ENCODE data around the gene ACOT7.
"Not testable (repeated sequence)": the region's sequence is repeated elsewhere in the genome, so short reads cannot be mapped to it uniquely, and the experiment has no call there.

The ACOT7 gene

DNA sequence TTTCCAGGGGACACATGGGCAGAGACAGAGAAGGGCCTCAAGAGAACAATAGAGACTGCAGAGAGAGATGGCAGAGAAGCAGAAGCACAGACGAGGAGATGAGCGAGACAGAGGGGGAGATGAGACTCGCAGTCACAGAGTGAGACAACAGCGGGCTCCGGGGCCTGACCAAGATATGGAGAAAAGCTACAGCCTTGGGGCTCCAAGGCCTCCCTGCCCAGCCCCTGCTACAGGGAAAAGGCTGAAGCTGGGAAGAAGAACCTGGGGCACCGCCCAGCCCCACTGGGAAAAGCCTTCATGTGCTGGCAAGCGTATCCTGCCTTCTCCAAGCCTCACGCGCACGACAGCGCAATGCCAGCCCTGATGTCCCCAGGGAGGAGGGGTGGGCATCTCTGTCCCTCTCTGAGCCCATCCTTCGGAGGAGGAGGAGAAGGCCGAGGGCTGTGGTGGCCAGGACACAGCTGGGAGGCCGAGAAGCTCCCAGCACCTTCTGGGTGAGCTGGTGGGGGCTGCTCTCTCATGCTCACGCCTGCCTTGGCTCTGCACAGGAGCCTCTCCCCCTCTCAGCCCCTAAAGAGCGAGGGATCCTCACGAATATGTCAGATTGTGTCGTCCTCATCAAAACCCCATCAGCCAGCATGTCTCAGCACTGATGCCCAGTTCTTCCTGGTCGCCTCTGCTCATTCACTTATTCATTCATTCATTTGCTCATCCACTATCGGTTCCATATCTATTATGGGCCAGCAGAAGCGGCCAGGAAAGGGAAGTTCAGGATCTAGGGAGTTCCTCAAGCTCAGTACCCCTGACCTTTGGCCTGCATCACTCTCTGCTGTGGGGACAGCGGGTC lies 56.6 kb downstream of the ACOT7 start:
- DNase-seq: no peak

DNA sequence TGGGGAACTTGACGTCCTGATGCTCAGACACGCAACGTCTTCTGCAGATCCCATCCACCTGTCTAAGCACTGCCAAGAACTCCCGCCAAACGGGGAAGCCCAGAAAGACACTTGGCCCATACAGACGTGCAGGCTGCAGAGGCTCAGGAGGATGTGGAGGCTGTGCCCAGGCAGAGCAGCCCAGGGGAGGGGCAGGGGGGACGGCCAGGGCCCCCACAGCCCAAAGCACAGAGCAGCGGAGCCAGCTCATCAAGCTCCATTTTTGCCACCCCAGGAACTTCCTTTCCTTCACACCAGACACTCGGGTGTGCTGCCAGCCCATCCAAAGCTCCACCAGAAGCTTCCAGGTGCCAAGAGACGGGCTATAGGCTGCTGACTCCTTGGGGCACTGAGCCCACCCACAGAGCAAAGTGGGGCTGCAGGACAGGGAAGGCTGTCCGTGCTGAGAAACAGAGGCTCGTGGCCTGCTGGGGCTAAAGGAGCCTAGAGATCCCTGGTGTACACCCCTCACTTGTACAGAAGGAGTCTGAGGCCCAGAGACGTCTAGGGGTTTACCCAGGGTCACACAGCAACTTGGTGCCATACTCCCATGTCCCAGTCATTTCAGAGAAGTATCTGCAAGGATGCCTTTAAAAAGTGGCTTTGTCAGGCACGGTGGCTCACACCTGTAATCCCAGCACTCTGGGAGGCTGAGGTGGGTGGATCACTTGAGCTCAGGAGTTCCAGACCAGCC lies 59.1 kb downstream of the ACOT7 start:
- DNase-seq: no peak

DNA sequence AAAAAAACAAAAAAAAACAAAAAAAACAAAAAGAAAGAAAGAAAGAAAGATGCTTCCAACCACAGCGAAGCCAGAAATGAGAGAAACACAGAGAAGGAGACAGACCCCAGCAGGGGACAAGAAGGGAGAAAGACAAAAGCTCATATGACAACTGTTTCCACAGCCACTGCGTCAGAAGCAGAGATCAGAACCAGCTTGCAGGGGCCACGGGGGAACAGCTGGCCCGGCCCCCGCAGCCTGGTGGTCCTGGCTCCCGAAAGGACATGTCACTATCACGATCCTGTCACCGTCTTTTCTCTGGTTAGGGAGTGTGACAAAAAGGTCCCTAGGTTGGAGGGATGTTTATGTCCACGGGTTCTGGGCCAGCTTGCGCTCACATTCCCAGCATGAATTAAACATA lies 60.7 kb downstream of the ACOT7 start:
- no peak for DNase-seq

DNA sequence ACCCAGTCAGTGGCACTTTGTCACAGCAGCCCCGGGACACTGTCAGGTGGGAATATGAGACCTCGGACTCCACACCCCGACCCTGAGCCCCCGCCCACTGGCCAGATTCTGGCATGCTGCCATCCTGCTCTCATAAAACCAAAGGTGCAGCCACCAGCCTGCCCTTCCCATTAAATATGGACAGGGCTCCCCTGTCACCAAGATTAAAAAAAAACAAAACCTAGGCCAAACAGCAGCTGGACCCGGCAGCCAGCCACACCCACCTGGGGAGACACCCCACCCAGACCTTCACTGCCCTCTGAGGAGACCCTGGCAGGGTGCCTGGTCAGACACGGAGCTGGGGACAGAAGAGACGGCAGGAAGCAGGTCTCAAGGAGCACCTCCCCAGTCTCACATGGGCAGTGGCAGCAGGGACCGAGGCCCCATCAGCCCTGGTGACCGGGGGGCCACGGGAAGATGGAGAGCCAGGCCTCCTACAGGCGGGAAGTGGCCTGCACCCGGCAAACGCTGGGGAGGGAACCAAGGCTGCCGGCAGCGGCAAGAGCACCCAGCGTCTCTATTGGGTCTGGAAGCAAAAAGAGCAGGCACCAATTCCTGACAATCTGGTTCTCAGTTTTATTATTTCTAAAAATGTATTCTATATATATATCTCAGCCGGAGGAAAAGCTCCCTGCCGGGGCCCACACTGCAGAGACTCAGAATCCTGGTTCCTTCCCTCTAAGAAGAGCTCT lies 61.9 kb downstream of the ACOT7 start:
- DNase-seq: no peak

DNA sequence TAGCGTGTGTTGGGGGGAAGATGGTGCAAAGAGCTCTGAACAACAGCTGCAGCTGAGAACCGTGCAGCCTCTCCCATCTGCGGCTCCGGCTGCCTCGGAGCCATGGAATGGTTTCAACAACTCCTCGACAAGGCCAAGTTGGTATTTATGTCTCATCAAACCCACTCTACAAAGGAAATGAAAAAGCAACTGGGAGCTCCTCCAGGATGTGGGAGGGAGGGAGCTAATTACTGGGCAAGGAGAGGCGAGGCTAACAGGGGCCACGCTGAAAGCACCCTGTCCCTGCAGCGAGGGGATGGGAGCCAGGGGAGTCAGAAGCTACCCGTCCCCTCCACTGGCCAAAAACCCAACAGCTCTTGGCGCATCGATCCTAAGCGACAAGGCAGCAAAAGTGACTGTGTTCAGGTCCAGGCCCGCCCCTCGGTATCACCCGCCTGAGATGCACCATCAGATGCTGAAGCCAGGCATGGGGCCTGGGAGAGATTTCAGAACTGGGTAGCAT lies 63.1 kb downstream of the ACOT7 start:
- no peak for DNase-seq

DNA sequence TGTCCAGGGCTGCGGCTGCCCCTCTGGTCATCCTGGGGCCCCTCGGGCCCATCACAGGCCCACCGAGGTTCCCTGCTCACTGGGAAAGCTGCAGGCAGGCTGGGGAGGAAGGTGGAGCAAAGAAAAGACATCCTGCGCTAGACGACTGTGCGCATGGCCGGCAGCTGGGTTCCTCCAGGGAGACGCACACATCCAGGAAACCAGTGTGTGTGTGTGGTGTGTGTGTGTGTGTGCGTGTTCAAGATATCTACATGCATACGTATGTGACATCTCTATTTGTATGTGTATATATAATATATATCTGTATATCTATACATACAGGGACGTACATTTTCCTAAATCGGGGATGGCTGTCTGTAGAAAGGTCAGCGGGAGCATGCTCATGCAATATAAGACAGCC lies 63.7 kb downstream of the ACOT7 start:
- no peak for DNase-seq

DNA sequence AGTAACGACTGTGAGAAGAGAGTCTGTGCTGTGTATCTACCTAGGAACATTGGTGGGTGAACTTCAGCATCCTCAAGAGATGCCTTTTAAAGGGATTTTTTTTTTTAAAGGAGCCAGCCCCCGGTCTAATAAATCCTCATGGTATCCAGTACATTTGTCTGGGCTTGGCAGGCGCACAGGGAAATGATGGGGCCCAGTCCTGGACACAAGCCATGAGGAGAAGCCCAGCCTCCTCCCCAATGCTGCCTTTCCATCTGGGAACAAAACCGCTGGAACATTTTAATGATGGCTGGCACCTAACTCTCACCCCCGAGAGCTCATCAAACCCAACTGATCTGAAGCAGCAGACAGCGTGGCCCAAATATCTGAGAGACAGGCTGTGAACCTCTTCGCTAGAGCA lies 64.2 kb downstream of the ACOT7 start:
- no peak for DNase-seq

DNA sequence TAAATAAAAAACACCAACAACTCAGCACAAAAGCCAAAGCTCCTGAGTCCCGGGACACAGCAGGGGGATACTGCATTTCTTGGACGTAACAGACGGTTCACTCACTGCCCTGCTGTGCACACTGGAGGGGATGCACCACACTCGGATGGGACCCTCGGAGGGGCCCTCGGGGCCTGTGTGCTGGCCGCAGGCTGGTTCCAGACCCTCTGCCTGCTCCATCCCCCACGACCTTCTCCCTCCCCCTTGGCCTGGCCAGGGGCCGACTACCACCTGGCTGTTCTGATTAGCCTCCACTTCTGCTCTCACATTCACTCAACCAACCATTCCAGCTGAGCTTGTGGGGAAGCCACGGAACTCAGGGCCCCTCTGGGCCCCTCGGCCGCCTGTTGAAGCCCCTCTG lies 64.9 kb downstream of the ACOT7 start:
- no peak for DNase-seq

DNA sequence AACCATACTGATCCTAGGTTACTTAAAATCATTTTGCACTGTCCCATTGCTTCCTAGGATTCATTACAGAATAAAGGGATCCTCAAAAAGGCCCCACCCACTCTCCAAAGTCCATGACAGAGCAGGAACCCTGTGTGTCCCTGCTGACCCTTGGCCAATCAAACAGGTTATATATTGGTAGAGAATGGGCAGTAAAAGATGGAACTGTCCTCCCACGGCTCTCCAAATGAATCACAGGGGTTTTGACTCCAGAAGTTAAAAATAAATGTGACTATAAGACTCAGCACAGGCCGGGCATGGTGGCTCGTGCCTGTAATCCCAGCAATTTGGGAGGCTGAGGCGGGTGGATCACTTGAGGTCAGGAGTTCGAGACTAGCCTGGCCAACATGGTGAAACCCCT lies 65.5 kb downstream of the ACOT7 start:
- no peak for DNase-seq

DNA sequence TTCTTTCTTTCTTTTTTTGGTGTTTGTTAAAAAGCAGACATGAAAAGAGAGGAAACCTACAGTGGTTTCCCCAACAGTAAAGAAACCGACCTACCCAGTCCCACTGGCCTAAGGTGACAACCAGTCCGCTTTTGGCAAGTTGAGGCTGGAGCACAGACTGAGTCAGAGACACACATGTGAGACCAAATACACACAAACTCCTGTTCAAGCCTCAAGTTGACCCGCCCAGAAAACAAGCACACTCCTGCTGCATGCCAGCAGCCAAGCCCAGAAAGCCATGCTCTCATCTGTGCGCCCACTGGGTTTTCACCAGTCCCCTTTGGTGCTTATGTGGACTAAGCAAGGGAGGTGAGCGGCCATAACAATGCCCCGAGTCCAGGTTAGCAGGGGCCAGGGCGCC lies 68.1 kb downstream of the ACOT7 start:
- no peak for DNase-seq

DNA sequence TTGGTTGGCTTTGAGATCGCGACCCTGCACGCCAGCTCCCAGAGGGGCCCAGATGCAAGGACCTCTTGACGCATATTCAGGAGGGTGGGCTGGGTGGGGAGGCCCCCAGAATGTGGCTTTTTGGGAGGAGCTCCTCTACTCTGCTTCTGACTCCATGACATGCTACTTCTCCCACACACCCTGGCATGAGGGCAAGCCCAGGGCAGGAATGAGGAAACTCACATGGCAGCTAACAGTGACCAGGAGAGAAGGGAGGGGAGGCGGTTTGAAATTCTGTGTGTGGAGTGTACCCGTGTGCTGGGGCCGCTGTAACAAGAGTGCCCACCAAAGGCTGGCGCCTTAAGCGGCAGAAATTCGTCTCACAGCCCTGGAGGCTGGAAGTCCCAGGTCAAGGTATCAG lies 71.4 kb downstream of the ACOT7 start:
- DNase-seq: no peak

DNA sequence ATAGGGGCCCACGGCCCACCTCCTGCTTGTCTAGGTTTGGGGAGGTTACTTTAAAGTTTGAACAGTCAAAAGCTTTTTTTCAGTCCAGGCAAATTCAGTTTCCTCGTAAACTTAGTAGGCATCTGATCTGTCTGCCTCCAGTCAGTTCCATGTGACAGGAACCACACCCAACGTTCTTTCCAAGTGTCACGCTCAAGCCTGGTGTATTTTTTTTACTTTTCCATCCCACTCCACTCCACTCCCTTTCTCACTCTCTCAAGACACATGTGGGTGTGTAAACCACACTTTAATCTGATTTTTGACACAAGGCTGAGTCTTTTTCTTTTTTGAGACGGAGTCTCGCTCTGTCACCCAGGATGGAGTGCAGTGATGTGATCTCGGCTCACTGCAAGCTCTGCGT lies 72.4 kb downstream of the ACOT7 start:
- no peak for DNase-seq

DNA sequence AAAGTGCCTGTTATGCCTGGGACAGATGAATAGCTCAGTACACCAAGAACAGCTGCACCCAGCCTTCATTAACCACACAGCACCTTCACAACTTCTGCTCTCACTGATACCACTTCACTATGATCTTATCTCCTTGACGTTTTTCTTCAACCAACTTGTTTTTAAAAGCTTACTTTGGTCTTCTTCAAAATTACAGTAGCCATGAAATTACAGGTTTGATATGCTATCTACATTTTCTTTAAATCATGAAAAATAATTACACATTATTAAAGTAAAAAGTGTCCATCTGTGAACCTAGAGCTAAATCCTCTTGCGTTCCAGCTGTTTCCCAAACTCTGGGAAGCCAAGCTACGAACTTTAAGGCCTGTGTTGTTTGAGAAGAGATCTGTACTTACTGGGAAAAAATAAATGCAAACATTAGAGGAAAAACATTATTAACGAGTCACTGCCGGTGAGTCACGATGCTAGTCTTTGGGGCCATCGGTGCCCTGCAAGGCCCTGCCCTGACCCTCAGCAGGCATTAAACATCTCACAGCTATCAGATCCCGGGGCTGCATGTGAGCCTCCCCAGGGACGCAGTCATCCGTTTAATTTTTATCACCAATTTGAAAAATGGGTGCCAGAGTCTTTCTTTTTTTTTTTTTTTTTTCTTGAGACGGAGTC lies 76.3 kb downstream of the ACOT7 start:
- DNase-seq: no peak

DNA sequence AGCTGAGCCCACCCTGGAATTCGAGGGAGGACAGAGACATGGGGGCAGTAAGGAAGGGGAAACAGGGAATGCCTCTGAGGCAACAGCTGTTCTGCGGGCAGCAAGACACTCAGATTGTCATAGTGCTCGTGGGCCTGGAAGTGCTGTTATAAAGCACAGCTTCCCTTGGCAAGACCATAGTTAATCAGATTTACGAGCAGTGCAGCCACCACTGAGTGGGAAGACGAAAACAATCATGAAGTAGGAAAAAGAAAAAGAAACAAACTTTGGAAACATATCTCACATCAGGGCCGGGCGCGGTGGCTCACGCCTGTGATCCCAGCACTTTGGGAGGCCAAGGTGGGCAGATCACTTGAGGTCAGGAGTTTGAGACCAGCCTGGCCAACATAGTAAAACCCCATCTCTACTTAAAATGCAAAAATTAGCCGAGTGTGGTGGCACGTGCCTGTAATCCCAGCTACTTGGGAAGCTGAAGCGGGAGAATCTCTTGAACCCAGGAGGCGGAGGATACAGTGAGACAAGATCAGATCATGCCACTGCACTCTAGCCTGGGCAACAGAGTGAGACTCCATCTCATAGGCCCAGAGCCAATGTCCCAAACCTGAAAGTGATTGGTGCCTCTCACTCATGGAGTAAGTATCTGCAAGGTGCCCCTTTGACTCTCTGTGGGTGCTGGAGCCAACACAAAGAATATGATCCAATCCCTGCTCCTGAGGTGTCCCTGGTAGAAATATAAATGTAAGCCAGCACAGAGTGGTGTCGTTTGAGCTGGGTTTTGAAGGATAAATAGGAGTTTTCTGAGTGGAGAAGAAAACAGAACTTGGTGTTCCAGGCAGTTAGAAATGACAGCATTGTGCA lies 77.1 kb downstream of the ACOT7 start:
- DNase-seq: no peak

DNA sequence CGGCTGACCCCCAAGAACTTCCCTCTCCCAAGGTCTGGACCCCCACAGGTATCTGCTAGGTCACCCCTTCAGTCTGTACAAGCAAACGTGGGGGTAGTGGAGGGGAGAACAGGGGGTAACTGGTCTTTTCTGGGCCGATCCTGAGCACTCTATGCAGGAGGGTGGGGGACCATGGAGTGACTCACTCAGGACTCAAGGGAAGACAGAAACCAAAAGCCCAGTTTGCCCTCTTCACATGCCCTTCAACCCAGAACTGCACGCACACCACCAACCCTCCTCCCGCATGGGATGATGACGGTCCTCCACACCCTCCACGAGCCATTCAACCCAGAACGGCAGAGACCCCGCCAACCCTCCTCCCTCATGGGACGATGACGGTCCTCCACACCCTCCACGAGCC lies 79.1 kb downstream of the ACOT7 start:
- no peak for DNase-seq

DNA sequence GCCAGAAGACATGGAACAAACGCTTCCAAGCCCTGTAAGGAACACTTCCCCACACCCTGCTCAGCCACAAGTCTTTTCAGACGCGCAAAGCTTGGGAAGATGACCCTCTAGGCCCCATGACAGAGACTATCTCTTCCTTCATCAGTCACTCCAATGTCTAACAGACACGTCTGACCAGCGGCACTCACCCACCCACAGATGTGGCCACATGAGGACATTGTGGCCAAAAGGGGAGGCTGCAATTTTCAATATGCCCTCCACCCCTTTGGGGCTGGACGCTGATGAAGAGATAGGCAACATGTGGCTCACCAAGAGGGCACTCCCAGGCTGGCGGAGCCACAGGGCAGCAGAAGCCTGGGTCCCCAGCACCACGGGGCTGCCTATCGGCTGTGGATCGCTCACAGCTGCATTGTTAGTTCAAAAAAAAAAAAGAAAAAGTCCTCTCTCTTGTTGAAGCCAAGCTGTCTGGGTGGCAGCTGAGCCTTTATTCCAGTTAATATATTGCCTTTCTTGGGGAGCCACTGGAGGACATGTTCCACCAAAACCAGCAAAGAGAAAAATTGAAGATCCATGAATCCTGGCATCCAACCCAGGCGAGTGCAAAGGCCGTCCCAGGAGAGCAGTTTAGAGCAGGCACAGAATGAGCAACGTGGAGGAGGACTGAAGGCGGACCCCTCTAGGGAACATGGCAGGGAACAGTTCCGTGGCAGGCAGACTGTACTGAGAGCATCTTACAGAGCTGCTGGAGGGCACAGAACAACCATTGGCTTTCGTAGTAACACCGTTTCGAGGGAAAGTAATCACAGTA lies 80.0 kb downstream of the ACOT7 start:
- DNase-seq: no peak

DNA sequence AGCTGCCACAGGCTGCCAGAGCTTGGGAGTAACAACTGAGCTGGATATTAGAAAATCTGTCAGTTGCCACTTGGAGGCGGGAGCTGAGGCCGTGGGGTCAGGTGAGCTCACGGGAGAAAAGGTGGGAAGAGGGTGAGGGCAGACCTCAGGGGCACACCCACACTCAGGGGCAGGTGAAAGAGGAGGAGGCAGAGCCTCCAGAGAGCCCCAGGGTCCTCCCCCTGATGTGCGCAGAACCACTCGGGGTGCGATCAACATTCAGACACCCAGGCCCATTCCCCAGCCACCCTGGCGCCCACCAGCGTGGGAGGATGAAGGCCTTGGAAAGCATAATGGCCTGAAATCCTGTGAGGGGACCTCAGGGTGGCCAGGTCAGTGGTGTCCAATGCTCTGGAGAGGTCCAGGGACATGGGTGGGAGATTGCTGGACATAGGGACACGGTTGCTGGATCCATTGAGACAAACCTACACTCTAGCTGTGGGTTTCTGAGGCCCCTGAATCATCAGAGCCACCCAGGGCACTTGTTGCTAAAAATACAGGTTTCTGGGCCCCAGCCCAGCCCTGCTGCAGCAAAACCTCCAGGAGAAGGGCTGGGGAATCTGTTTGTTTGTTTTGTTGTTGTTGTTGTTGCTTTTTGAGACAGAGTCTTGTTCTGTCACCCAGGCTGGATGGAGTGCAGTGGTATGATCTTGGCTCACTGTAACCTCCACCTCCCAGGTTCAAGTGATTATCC lies 83.3 kb downstream of the ACOT7 start:
- DNase-seq: no peak

DNA sequence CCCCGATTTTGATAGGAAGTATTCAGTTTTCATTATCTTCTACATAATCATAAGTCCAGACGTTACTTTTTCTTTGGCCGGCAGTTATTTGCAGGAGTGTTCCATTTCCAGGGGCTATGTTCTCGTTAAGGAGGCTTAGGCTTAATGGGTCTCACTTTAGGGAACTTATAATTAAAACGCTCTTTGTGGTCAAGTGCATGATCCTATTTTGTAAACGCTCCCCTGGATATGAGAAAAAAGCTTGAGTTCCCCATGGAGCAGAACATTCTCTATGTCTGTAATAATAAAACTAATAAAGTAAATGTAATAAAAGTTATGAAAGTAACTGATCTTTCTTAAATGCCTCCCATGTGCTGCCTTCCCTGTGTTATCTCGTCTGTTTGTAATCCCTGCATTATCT lies 84.0 kb downstream of the ACOT7 start:
- DNase-seq: no peak

DNA sequence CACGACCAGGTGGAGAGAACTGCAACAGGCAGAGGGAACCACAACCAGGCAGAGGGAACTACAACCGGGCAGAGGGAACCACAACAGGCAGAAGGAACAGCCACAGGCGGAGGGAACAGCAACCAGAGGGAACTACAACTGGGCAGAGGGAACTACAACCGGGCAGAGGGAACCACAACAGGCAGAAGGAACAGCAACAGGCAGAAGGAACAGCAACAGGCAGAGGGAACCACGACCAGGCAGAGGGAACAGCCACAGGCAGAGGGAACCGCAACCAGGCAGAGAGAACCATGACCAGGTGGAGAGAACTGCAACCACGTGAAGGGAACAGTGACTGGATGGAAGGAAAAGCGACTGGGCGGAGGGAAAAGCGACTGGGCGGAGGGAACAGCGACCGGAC lies 85.1 kb downstream of the ACOT7 start:
- no peak for DNase-seq

DNA sequence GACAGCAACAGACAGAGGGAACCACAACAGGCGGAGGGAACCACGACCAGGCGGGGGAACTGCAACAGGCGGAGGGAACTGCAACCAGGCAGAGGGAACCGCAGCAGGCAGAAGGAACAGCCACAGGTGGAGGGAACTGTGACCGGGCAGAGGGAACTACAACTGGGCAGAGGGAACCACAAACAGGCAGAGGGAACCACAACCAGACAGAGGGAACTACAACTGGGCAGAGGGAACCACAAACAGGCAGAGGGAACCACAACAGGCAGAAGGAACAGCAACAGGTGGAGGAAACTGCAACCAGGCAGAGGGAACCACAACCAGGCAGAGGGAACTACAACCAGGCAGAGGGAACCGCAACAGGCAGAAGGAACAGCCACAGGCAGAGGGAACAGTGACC lies 85.9 kb downstream of the ACOT7 start:
- DNase-seq: not testable (repeated sequence)

DNA sequence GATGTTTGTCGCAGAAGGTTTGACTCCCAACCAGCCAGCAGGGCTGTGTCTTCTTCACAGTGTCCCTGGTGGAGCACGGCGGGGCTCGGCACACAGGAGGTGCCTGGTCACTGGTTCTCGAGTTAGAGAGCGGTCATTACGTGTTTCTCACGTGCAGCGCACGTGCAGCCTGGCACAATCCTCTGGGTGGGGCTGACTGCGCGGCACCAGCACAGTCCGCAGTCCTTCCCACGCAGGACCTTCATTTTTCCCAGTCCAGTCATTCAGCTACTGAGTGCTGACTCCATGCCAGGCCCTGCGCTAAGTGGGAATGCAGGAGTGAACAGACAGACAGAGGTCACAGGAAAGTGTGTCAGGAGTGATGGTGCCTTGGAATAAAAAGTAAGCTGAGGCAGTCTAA lies 86.5 kb downstream of the ACOT7 start:
- DNase-seq: no peak
